HCT116 (cell line): ENCODE measurements around the gene CAMTA2. TPM values are rescaled to one million over a fixed set of nuclear protein-coding genes. Genes with fewer than 3 reads are reported as not detected.
A peak's percentile ranks its signal among the peaks of the same experiment; 100 is the strongest.

Experiments used
- ATAC-seq: fragments of 200-7000 bp; cut with Tn5 transposase; 2 replicates; pipeline ENCODE4 v1.9.1; 2020; ENCODE audit warnings: mild to moderate bottlenecking, moderate library complexity
- BruUV-seq: library from RNA; stranded (reverse); fragments of 400-500 nt; replicated peaks from 2 replicates; lab custom pipeline; 2021; lab: Mats Ljungman, UMichigan
- CTCF ChIA-PET: fragments of 300-600 bp; sonication (Branson Sonifier 250); formaldehyde crosslinking; loops from one replicate; lab custom pipeline; 2021; ENCODE audit warnings: antibody characterized with exemption; lab: Charles Lee
- POLR2A ChIA-PET: fragments of 300-600, 350-600 bp; sonication (Branson Sonifier 250); formaldehyde crosslinking; loops from one replicate; lab custom pipeline; 2021; ENCODE audit warnings: antibody characterized with exemption; lab: Charles Lee
- RAD21 ChIA-PET, 2 experiments: fragments of 300-600 bp; sonication (Branson Sonifier 250); formaldehyde crosslinking; loops; one replicate each; lab custom pipeline; 2023; ENCODE audit warnings: low total read pairs in 2 of 2; ENCODE audit not compliant: uncharacterized antibody in 2 of 2, unreplicated experiment in 2 of 2, low non-redundant PET in 1 of 2; lab: Charles Lee
- DNase-seq: peaks from one replicate; pipeline ENCODE4 v3.0.0-alpha.2; 2010; ENCODE audit warnings: low read depth, low spot score
- H2AFZ ChIP-seq: fragments of 200-600 bp; shearing (Covaris generic), sonication (generic); 2 replicates; pipeline ENCODE4 v1.6.1; 2017; ENCODE audit warnings: low read depth, mixed run types, mixed read lengths, antibody characterized with exemption, low read length; ENCODE audit not compliant: poor library complexity, severe bottlenecking
- H3K27ac ChIP-seq: 2 replicates; pipeline ENCODE4 v1.5.1; 2012; ENCODE audit warnings: low read depth, low read length
- H3K27me3 ChIP-seq: fragments of 200-600 bp; sonication (generic); 2 replicates; pipeline ENCODE4 v1.6.1; 2016; ENCODE audit warnings: mixed run types, low read length, mixed read lengths; ENCODE audit not compliant: insufficient read depth
- H3K36me3 ChIP-seq, 2 experiments: fragments of 200-500 bp in 1 of 2; fragments of 200-600 bp in 1 of 2; sonication (Bioruptor generic) in 1 of 2; sonication (generic) in 1 of 2; 2 replicates each; pipeline versions ENCODE4 v1.5.1 to v1.6.1; 2014 to 2016; ENCODE audit warnings: low read length in 2 of 2, inconsistent platforms in 1 of 2, mixed read lengths in 1 of 2, mixed run types in 1 of 2; ENCODE audit not compliant: insufficient read depth in 2 of 2, control insufficient read depth in 1 of 2
- H3K4me1 ChIP-seq, 2 experiments: fragments of 200-600 bp in 1 of 2; sonication (generic) in 1 of 2; 2 replicates each; pipeline versions ENCODE4 v1.5.1 to v1.6.1; 2012 to 2017; ENCODE audit warnings: low read length in 2 of 2, inconsistent platforms in 1 of 2, mild to moderate bottlenecking in 1 of 2, mixed read lengths in 1 of 2, mixed run types in 1 of 2, moderate library complexity in 1 of 2; ENCODE audit not compliant: insufficient read depth in 2 of 2, control insufficient read depth in 1 of 2
- H3K4me2 ChIP-seq: fragments of 200-600 bp; sonication (generic); 2 replicates; pipeline ENCODE4 v1.6.1; 2017; ENCODE audit warnings: mixed run types, low read length, mixed read lengths
- H3K4me3 ChIP-seq, 2 experiments: fragments of 200-600 bp in 1 of 2; sonication (generic) in 1 of 2; replicated peaks in 1 of 2; 2 replicates each; pipeline ENCODE4 v1.5.1; 2011 to 2016; ENCODE audit warnings: low read length in 2 of 2, control low read depth in 1 of 2, low read depth in 1 of 2, mild to moderate bottlenecking in 1 of 2, mixed read lengths in 1 of 2, mixed run types in 1 of 2
- H3K79me2 ChIP-seq: fragments of 200-600 bp; sonication (generic); 2 replicates; pipeline ENCODE4 v1.6.1; 2017; ENCODE audit warnings: mild to moderate bottlenecking, mixed run types, low read length, moderate library complexity, mixed read lengths; ENCODE audit not compliant: insufficient read depth
- H3K9ac ChIP-seq: fragments of 200-600 bp; sonication (generic); 2 replicates; pipeline ENCODE4 v1.6.1; 2016; ENCODE audit warnings: low read length, mixed read lengths
- H3K9me2 ChIP-seq: fragments of 200-600 bp; sonication (generic), shearing (Covaris generic); 2 replicates; pipeline ENCODE4 v1.6.1; 2017; ENCODE audit warnings: mixed run types, mild to moderate bottlenecking, moderate library complexity; ENCODE audit not compliant: insufficient read depth
- H3K9me3 ChIP-seq, 2 experiments: fragments of 200-500 bp in 1 of 2; fragments of 200-600 bp in 1 of 2; sonication (Bioruptor generic) in 1 of 2; sonication (generic) in 1 of 2; 2 replicates each; pipeline ENCODE4 v1.6.1; 2014 to 2017; ENCODE audit warnings: low read length in 2 of 2, mixed read lengths in 2 of 2, inconsistent platforms in 1 of 2, low read depth in 1 of 2, mild to moderate bottlenecking in 1 of 2, mixed run types in 1 of 2, moderate library complexity in 1 of 2; ENCODE audit not compliant: control insufficient read depth in 1 of 2, insufficient read depth in 1 of 2
- H4K20me1 ChIP-seq: fragments of 200-600 bp; sonication (generic), shearing (Covaris generic); 2 replicates; pipeline ENCODE4 v1.6.1; 2017; ENCODE audit warnings: mixed run types, mild to moderate bottlenecking, moderate library complexity; ENCODE audit not compliant: insufficient read depth
- ATF3 ChIP-seq: IDR thresholded peaks from 2 replicates; pipeline ENCODE4 v1.6.1; 2012
- CTCF ChIP-seq, 3 experiments: fragments of 200-600 bp in 1 of 3; sonication (generic) in 1 of 3; IDR thresholded peaks in 2 of 3; conservative IDR thresholded peaks in 1 of 3; 2 replicates each; pipeline ENCODE4 v1.5.1; 2012 to 2017; ENCODE audit warnings: low read depth in 2 of 3, low read length in 2 of 3, antibody characterized with exemption in 1 of 3, borderline replicate concordance in 1 of 3, control low read depth in 1 of 3, mild to moderate bottlenecking in 1 of 3, mixed read lengths in 1 of 3, mixed run types in 1 of 3, moderate library complexity in 1 of 3; ENCODE audit not compliant: insufficient read depth in 1 of 3
- FOSL1 ChIP-seq: IDR thresholded peaks from 2 replicates; pipeline ENCODE4 v1.6.1; 2012; ENCODE audit warnings: low read depth
- MAX ChIP-seq: IDR thresholded peaks from 2 replicates; pipeline ENCODE4 v1.6.1; 2012
- SP1 ChIP-seq: IDR thresholded peaks from 2 replicates; pipeline ENCODE4 v1.6.1; 2012; ENCODE audit warnings: low read depth
- YY1 ChIP-seq: IDR thresholded peaks from 2 replicates; pipeline ENCODE4 v1.6.1; 2011; ENCODE audit warnings: low read length, low read depth, moderate library complexity, mild to moderate bottlenecking; ENCODE audit not compliant: insufficient replicate concordance; ENCODE audit errors: extremely low read depth
- intact Hi-C: fragments of 100-400 bp; cut with micrococcal nuclease; formaldehyde crosslinking; loops from 2 replicates; pipeline ENCODE4 v1.10.0; 2022
- total RNA-seq: library from RNA; stranded (reverse); gene quantifications from one replicate; pipeline ENCODE4 v1.2.1, GENCODE V29; 2021; ENCODE audit not compliant: unreplicated experiment

CAMTA2 gene
- total RNA-seq, 1 experiment from 2014 or later = 37.8 TPM

- TF ChIP-seq CTCF (IDR thresholded peaks at IDR 0.05 in 2 of 3, conservative IDR thresholded peaks at IDR 0.05 in 1 of 3; ENCODE audit: borderline replicate concordance in 1 of 3, insufficient read depth in 1 of 3, low read depth in 2 of 3, low read length in 2 of 3) (no peak), MAX (peak; percentile 91; the same call in 1 of the 2 replicates), FOSL1 (no peak)
These were observed 19.7 kb downstream of the CAMTA2 start, which contains the start of gene SPAG7 (continued) for GRCh38 chr17:4967539-4968485.

- TSS peak; percentile 69 for BruUV-seq
- H2AFZ ChIP-seq = no peak overlapping the region
- TF ChIP-seq YY1 (peak; percentile 31), MAX (peak; percentile 67; the same call in 1 of the 2 replicates), ATF3 (no peak), SP1 (peak; percentile 99)
These were observed 20.5 kb downstream of the CAMTA2 start for GRCh38 chr17:4966844-4967538.

More at GRCh38 chr17:4966844-4967538, 20.5 kb downstream of the CAMTA2 start:
- H3K9me2 ChIP-seq = no peaks in the 10 kb centered on the region
- peaks cover 19 to 33% of the 10 kb centered on the region in 2 experiments for H3K4me1 ChIP-seq
- H3K4me3 ChIP-seq = peak overlapping the region; percentile 70 to 79
- intact Hi-C loops = loop anchor here (1.0 kb wide), 4 partner anchors 17 to 58 kb away; partner anchors contain the start of genes CAMTA2, RNF167 and SLC25A11
- peak overlapping the region; percentile 84 for H3K4me2 ChIP-seq
- no peaks in the 10 kb centered on the region for H4K20me1 ChIP-seq
- ChIA-PET POLR2A (interaction anchor here (0.7 to 5.0 kb wide), 11 partner anchors 10 to 176 kb away, joined by 3 to 45 read pairs (median 10); partner anchors contain the start of genes CAMTA2, ENO3, PFN1 and RNF167), RAD21 (interaction anchor here (0.6 to 2.2 kb wide), 5 partner anchors 12 to 58 kb away, joined by 3 to 11 read pairs (median 6); partner anchors contain the start of genes RNF167 (in 2 of the 2), SLC25A11 (in 2 of the 2) and PFN1 (in 1 of the 2)), CTCF (interaction anchor here (0.5 to 2.2 kb wide), 7 partner anchors 9 to 95 kb away, joined by 4 to 12 read pairs (median 7); partner anchors contain the start of genes CAMTA2, RNF167 and SLC25A11)
- peak overlapping the region; percentile 80 for H3K9ac ChIP-seq
- ATAC-seq (peak; percentile 91), DNase-seq (peak; percentile 100)
- peaks cover 17% of the 10 kb centered on the region; the same call in 1 of the 2 replicates for H3K79me2 ChIP-seq
- H3K27me3 ChIP-seq = no peaks in the 10 kb centered on the region
- peak overlapping the region; percentile 96 for H3K27ac ChIP-seq
- H3K9me3 ChIP-seq = no peaks in the 10 kb centered on the region
- H3K36me3 ChIP-seq = peaks cover 0 to 13% of the 10 kb centered on the region in 2 experiments; a peak in 2 of 4 replicates
